K562 (cell line): ENCODE measurements around the gene GPR152. TPM values are rescaled to one million over a fixed set of nuclear protein-coding genes. Genes with fewer than 3 reads are reported as not detected.
A peak's percentile ranks its signal among the peaks of the same experiment; 100 is the strongest.

Experiments used
- FOSL1 ChIP-seq: fragments of 200-800 bp; sonication (Bioruptor generic); conservative IDR thresholded peaks from 2 replicates; pipeline ENCODE4 v1.6.1; 2016; ENCODE audit warnings: missing genetic modification characterization, missing compliant biosample characterization
- FOXK2 ChIP-seq, 2 experiments: fragments of 450-650 bp; IDR thresholded peaks in 1 of 2; conservative IDR thresholded peaks in 1 of 2; 2 replicates each; pipeline ENCODE4 v1.6.1; 2016; ENCODE audit warnings: low read depth in 2 of 2, mild to moderate bottlenecking in 1 of 2
- HSF4 ChIP-seq: fragments of 250-450 bp; sonication (Bioruptor Pico); IDR thresholded peaks from 2 replicates; pipeline ENCODE4 v2.1.2; 2022; ENCODE audit warnings: mild to moderate bottlenecking, moderate library complexity, borderline replicate concordance
- KAT2B ChIP-seq: IDR thresholded peaks from one replicate; pipeline ENCODE4 v1.6.1; 2012; ENCODE audit warnings: low read depth, mild to moderate bottlenecking, control low read depth, inconsistent platforms, low read length, moderate library complexity
- MCM2 ChIP-seq: fragments of 450-650 bp; IDR thresholded peaks from 2 replicates; pipeline ENCODE4 v1.6.1; 2017; ENCODE audit warnings: low read depth, mild to moderate bottlenecking
- MITF ChIP-seq: IDR thresholded peaks from 2 replicates; pipeline ENCODE4 v1.6.1; 2014; ENCODE audit warnings: antibody characterized with exemption
- PRMT5 ChIP-seq: sonication (generic); formaldehyde crosslinking; IDR thresholded peaks from 2 replicates; pipeline ENCODE4 v1.5.0; 2020; ENCODE audit warnings: missing genetic modification reagents
- PRPF4 ChIP-seq: fragments of 200-400 bp; formaldehyde crosslinking; IDR thresholded peaks from one replicate; pipeline ENCODE4 v1.6.1; 2017; ENCODE audit warnings: low read length, low read depth, mild to moderate bottlenecking; ENCODE audit not compliant: insufficient read depth, poor library complexity, severe bottlenecking
- SIN3A ChIP-seq, 2 experiments: fragments of 150-350 bp in 1 of 2; IDR thresholded peaks; 2 replicates each; pipeline ENCODE4 v1.6.1; 2011 to 2016; ENCODE audit warnings: borderline replicate concordance in 2 of 2, low read depth in 2 of 2, low read length in 2 of 2, mild to moderate bottlenecking in 2 of 2, moderate library complexity in 2 of 2; ENCODE audit not compliant: control insufficient read depth in 1 of 2
- TCF15 ChIP-seq: fragments of 250-450 bp; sonication (Bioruptor Pico); IDR thresholded peaks from 2 replicates; pipeline ENCODE4 v1.8.0; 2022; ENCODE audit warnings: moderate library complexity, mild to moderate bottlenecking, inconsistent platforms
- TOE1 ChIP-seq, 2 experiments: fragments of 450-650 bp in 1 of 2; sonication (generic) in 1 of 2; formaldehyde crosslinking in 1 of 2; IDR thresholded peaks; 2 replicates each; pipeline versions ENCODE4 v1.7.1 to v1.8.0; 2016 to 2022; ENCODE audit warnings: borderline replicate concordance in 2 of 2, mild to moderate bottlenecking in 2 of 2, antibody characterized with exemption in 1 of 2, inconsistent platforms in 1 of 2, low read depth in 1 of 2, missing genetic modification reagents in 1 of 2, moderate library complexity in 1 of 2
- ZBTB17 ChIP-seq: fragments of 450-650 bp; formaldehyde crosslinking; IDR thresholded peaks from 2 replicates; pipeline ENCODE4 v1.4.0; 2020; ENCODE audit warnings: mild to moderate bottlenecking
- ZBTB5 ChIP-seq: fragments of 450-650 bp; IDR thresholded peaks from 2 replicates; pipeline ENCODE4 v1.6.1; 2017; ENCODE audit warnings: antibody characterized with exemption
- ZNF316 ChIP-seq: fragments of 450-650 bp; IDR thresholded peaks from 2 replicates; pipeline ENCODE4 v1.6.1; 2016
- ZNF589 ChIP-seq: fragments of 200-800 bp; sonication (Bioruptor generic); IDR thresholded peaks from 2 replicates; pipeline ENCODE4 v1.6.1; 2016; ENCODE audit warnings: low read depth, missing genetic modification characterization, missing compliant biosample characterization
- polyA plus RNA-seq, 8 experiments: library from polyadenylated mRNA; depleted of rRNA in 4 of 8; stranded (reverse) in 5 of 8; unstranded in 3 of 8; fragments of >200 nt; fragmentation: Nextera tagmentation in 2 of 8; fragmentation: Illumina TruSeq in 1 of 8; extraction: Ambion mirVana in 2 of 8; extraction: Trizol in 1 of 8; gene quantifications; 2 replicates each; pipeline versions ENCODE4 v1.2.1 to v1.2.3, GENCODE V29; 2011 to 2014; ENCODE audit warnings: inconsistent platforms in 1 of 8, missing spikeins in 1 of 8
- total RNA-seq, 7 experiments: library from RNA; depleted of rRNA in 6 of 7; stranded (reverse); fragments of >200 nt in 6 of 7; fragmentation: Illumina TruSeq in 2 of 7; extraction: Trizol in 2 of 7; gene quantifications; 2 replicates each; pipeline versions ENCODE4 v1.2.1 to v1.2.3, GENCODE V29; 2011 to 2021; ENCODE audit warnings: low replicate concordance in 1 of 7
- TF ChIP-seq, protein P1 (sequence below): sonication (generic); formaldehyde crosslinking; IDR thresholded peaks from 2 replicates; pipeline ENCODE4 v1.8.1; 2023; ENCODE audit warnings: mild to moderate bottlenecking, missing genetic modification reagents
- TF ChIP-seq, protein P2 (sequence below): sonication (generic); formaldehyde crosslinking; IDR thresholded peaks from 2 replicates; pipeline ENCODE4 v1.8.1; 2022; ENCODE audit warnings: missing genetic modification reagents

The GPR152 gene
- total and polyA plus RNA-seq, 9 of the 15 experiments (the other 6 are each of a cell fraction or from before 2014, with no cell fraction given) = not detected

DNA sequence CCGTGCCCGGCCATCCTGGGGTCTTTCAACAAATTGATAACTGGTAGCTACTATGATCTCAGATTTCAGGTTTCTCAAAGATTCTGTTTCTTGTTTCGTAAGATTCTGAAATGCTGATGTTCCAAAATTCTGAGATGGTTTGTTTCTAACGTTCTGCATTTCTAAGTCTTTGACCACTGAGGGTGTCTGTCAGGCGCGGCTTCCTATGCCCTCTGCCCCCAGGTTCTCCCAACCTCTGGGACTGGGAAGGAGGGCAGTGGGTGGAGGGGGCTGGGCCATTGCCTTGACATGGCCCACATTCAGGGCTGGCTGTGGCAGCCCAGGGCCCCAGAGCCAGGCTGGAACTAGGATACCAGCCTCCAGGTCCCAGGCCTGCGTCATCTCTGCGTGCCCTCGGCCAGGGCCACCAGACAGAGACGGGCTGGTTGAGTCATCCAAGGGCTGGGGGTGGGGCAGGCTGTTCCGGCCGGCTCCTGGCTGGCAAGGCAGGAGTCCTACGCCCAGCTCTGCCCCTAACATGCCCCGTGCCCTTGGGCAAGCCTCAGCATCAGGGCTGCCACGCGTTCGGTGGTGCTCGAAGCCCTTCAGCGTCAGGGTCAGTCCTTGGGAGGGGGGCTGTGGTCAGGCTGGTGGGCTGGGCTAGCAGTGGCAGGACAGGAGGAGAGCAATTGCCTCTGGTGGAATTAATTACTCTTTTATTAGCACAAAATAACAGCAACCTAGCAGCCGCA, 11.3 kb upstream of the GPR152 start (continued):
- TF ChIP-seq, protein P1, sequence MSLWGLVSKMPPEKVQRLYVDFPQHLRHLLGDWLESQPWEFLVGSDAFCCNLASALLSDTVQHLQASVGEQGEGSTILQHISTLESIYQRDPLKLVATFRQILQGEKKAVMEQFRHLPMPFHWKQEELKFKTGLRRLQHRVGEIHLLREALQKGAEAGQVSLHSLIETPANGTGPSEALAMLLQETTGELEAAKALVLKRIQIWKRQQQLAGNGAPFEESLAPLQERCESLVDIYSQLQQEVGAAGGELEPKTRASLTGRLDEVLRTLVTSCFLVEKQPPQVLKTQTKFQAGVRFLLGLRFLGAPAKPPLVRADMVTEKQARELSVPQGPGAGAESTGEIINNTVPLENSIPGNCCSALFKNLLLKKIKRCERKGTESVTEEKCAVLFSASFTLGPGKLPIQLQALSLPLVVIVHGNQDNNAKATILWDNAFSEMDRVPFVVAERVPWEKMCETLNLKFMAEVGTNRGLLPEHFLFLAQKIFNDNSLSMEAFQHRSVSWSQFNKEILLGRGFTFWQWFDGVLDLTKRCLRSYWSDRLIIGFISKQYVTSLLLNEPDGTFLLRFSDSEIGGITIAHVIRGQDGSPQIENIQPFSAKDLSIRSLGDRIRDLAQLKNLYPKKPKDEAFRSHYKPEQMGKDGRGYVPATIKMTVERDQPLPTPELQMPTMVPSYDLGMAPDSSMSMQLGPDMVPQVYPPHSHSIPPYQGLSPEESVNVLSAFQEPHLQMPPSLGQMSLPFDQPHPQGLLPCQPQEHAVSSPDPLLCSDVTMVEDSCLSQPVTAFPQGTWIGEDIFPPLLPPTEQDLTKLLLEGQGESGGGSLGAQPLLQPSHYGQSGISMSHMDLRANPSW (CRISPR knock-in tag) = 0 out of 2 replicates have a peak, but pooled peaks have one; percentile 52
- TF ChIP-seq FOSL1 (tag) (peak; percentile 97), PRMT5 (CRISPR knock-in tag) (no peak), TOE1 (IDR thresholded peaks at IDR 0.05; ENCODE audit: borderline replicate concordance) (no peak), TOE1 (CRISPR knock-in tag; IDR thresholded peaks at IDR 0.05; ENCODE audit: borderline replicate concordance, low read depth) (no peak), TCF15 (CRISPR knock-in tag) (no peak), MITF (no peak), ZBTB17 (CRISPR knock-in tag) (peak; percentile 80), HSF4 (no peak), PRPF4 (no peak), KAT2B (no peak), ZNF316 (peak; percentile 79), MCM2 (no peak), ZNF589 (no peak), ZBTB5 (no peak), FOXK2 (conservative IDR thresholded peaks at IDR 0.05 in 1 of 2, IDR thresholded peaks at IDR 0.05 in 1 of 2; ENCODE audit: low read depth in 2 of 2) (0 out of 4 replicates have a peak, but pooled peaks of 1 of the 2 experiments have one; percentile 9), SIN3A (IDR thresholded peaks at IDR 0.05; ENCODE audit: borderline replicate concordance in 2 of 2, control insufficient read depth in 1 of 2, low read depth in 2 of 2, low read length in 2 of 2) (no peak)
- TF ChIP-seq, protein P2, sequence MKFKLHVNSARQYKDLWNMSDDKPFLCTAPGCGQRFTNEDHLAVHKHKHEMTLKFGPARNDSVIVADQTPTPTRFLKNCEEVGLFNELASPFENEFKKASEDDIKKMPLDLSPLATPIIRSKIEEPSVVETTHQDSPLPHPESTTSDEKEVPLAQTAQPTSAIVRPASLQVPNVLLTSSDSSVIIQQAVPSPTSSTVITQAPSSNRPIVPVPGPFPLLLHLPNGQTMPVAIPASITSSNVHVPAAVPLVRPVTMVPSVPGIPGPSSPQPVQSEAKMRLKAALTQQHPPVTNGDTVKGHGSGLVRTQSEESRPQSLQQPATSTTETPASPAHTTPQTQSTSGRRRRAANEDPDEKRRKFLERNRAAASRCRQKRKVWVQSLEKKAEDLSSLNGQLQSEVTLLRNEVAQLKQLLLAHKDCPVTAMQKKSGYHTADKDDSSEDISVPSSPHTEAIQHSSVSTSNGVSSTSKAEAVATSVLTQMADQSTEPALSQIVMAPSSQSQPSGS = no peak
